Type B pancreatic cell (in vitro differentiated cells): ENCODE results near the gene DDX1. TPM values are rescaled to one million over a fixed set of nuclear protein-coding genes. Genes with fewer than 3 reads are reported as not detected.
A peak's percentile ranks its signal among the peaks of the same experiment; 100 is the strongest.
"Not testable (repeated sequence)": the region's sequence is repeated elsewhere in the genome, so short reads cannot be mapped to it uniquely, and the experiment has no call there.

ENCODE experiments used
- DNase-seq: peaks from one replicate; pipeline ENCODE4 v3.0.0; 2021; ENCODE audit warnings: mixed read lengths; ENCODE audit not compliant: unreplicated experiment; ENCODE audit errors: extremely low spot score
- H3K27ac Mint-ChIP-seq: 2 replicates; pipeline ENCODE4 v1.8.0; 2021; ENCODE audit warnings: mild to moderate bottlenecking, mixed read lengths
- H3K27me3 Mint-ChIP-seq: 2 replicates; pipeline ENCODE4 v1.8.0; 2021; ENCODE audit warnings: mixed read lengths
- H3K36me3 Mint-ChIP-seq: 2 replicates; pipeline ENCODE4 v1.8.0; 2021; ENCODE audit warnings: mixed read lengths
- H3K4me1 Mint-ChIP-seq: one replicate; pipeline ENCODE4 v1.8.0; 2021; ENCODE audit warnings: mixed read lengths; ENCODE audit not compliant: unreplicated experiment
- H3K4me3 Mint-ChIP-seq: 2 replicates; pipeline ENCODE4 v1.8.0; 2021; ENCODE audit warnings: mild to moderate bottlenecking, mixed read lengths
- H3K9me3 Mint-ChIP-seq: 2 replicates; pipeline ENCODE4 v1.8.0; 2021; ENCODE audit warnings: mixed read lengths
- long read RNA-seq: library from polyadenylated mRNA; unstranded; transcript quantifications from one replicate; pipeline ENCODE4 v2.0.0, GENCODE V29; 2020
- total RNA-seq: library from RNA; stranded (reverse); gene quantifications from 2 replicates; pipeline ENCODE4 v1.2.1, GENCODE V29; 2021; ENCODE audit warnings: low replicate concordance
- TF ChIP-seq, protein P1 (sequence below): fragments of 200-600 bp; sonication (generic); conservative IDR thresholded peaks from 2 replicates; pipeline ENCODE4 v1.5.0; 2021; ENCODE audit warnings: antibody characterized with exemption, mild to moderate bottlenecking

Gene DDX1
- total RNA-seq = 97.3 and 111 TPM in 2 replicates
- long read RNA-seq, transcript DDX1-201 (26 exons, 2,739 nt) = major isoform, 492 of 650 reads
- long read RNA-seq, partial matches to known transcripts = 114 of 650 reads
- long read RNA-seq, other reads (novel, unspliced or antisense) = 44 of 650 reads

DNA sequence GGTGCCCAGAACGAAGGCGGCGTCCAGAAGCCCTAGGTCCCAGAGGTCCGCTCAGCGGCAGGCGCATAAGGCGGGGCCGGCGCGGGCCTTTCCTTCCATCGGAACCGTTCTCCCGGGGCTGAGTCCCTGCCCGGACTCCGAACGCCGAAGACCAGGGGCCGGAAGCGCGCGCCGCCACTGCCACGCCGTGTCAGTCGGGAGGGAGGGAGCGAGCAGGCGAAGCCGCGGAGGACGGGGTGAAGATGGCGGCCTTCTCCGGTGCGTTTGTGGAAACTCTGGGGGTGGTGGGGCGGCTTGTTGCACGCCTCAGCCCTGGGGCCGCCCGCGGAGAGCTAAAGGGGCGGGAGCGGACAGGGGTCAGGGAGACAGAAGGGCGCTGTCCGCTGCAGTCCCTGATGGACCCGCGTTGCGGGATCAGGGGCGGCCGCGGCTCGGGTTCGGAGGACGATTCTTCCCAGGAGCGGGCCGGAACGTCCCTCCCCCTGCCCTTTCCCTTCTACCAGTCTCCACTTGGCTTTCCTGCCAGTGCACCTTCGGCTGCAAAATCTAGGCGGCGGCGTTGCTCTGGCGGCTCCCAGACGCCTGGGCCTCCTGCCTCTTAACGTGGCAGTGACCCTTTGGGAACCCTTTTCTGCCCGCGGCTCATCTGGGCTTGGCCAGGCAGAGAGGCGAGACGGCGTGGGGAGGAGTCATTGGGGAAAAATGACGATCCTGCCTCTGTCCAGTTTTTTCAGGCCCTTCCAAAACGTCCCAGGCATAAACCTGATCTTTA is at the start of gene DDX1:
TSS of gene DDX1 (plus strand) at position 177 of the 772 bp plus-strand sequence. CDS start at position 243, 66 bp downstream.
- Mint-ChIP-seq H3K9me3 (no peaks in the 10 kb centered on the region), H3K27ac (peak within 1 kb of the TSS; percentile 91), H3K27me3 (no peaks in the 10 kb centered on the region), H3K4me3 (peak within 1 kb of the TSS; percentile 94), H3K4me1 (peaks cover 21% of the 10 kb centered on the region), H3K36me3 (peaks cover 19% of the 10 kb centered on the region)
- TF ChIP-seq, protein P1, sequence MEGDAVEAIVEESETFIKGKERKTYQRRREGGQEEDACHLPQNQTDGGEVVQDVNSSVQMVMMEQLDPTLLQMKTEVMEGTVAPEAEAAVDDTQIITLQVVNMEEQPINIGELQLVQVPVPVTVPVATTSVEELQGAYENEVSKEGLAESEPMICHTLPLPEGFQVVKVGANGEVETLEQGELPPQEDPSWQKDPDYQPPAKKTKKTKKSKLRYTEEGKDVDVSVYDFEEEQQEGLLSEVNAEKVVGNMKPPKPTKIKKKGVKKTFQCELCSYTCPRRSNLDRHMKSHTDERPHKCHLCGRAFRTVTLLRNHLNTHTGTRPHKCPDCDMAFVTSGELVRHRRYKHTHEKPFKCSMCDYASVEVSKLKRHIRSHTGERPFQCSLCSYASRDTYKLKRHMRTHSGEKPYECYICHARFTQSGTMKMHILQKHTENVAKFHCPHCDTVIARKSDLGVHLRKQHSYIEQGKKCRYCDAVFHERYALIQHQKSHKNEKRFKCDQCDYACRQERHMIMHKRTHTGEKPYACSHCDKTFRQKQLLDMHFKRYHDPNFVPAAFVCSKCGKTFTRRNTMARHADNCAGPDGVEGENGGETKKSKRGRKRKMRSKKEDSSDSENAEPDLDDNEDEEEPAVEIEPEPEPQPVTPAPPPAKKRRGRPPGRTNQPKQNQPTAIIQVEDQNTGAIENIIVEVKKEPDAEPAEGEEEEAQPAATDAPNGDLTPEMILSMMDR = peak; percentile 24
- peak; percentile 91 for DNase-seq

GRCh38 chr2:15542269-15542668 is 49.4 kb upstream of the DDX1 start:
- not testable (repeated sequence) for H3K4me3 Mint-ChIP-seq, H3K9me3 Mint-ChIP-seq, DNase-seq, H3K27me3 Mint-ChIP-seq, H3K27ac Mint-ChIP-seq, H3K4me1 Mint-ChIP-seq
- H3K36me3 Mint-ChIP-seq = peaks cover 28% of the 10 kb centered on the region

DNA sequence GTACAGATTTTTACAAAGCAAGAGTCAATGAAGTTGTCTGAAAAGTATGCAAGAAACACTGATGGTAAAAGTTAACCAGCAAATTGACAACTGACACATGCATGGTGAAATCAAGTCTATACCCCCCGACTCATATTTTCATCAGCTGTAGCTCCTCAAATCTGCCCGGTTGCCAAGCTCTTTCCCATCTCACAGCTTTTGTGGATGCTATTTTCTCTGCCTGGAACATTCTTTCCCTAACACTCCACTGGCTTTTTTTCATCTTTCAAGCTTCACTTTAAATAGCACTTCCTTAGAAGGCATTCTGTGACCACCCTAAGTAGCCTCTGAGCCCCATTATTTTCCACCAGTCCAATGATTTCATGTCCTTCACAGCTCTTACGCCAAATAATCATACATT is 48.6 kb upstream of the DDX1 start:
- H3K4me3 Mint-ChIP-seq = no peak overlapping the region
- no peak overlapping the region for H3K27ac Mint-ChIP-seq
- H3K9me3 Mint-ChIP-seq = no peaks in the 10 kb centered on the region
- TF ChIP-seq, protein P1 = no peak
- DNase-seq = no peak
- H3K27me3 Mint-ChIP-seq = no peaks in the 10 kb centered on the region
- H3K36me3 Mint-ChIP-seq = peaks cover 23% of the 10 kb centered on the region
- H3K4me1 Mint-ChIP-seq = no peaks in the 10 kb centered on the region

GRCh38 chr2:15543541-15543940 is 48.1 kb upstream of the DDX1 start:
- Mint-ChIP-seq H3K27ac (no peak overlapping the region), H3K9me3 (no peaks in the 10 kb centered on the region), H3K27me3 (no peaks in the 10 kb centered on the region), H3K4me1 (no peaks in the 10 kb centered on the region), H3K4me3 (no peak overlapping the region), H3K36me3 (peaks cover 25% of the 10 kb centered on the region)
- TF ChIP-seq, protein P1 = no peak
- no peak for DNase-seq

- Mint-ChIP-seq H3K4me3 (no peak overlapping the region), H3K36me3 (peaks cover 26% of the 10 kb centered on the region), H3K27ac (no peak overlapping the region), H3K27me3 (no peaks in the 10 kb centered on the region), H3K4me1 (no peaks in the 10 kb centered on the region), H3K9me3 (no peaks in the 10 kb centered on the region)
- DNase-seq = no peak
- TF ChIP-seq, protein P1 = no peak
Observed at GRCh38 chr2:15544227-15544626, 47.4 kb upstream of the DDX1 start.
